GM19351 (cell line): ENCODE results near the gene DXO.

Experiments used
- ATAC-seq: cut with Tn5 transposase; IDR thresholded peaks from one replicate; pipeline ENCODE4 v1.9.1; 2021; ENCODE audit warnings: mild to moderate bottlenecking, moderate library complexity; ENCODE audit not compliant: unreplicated experiment

DXO gene

DNA sequence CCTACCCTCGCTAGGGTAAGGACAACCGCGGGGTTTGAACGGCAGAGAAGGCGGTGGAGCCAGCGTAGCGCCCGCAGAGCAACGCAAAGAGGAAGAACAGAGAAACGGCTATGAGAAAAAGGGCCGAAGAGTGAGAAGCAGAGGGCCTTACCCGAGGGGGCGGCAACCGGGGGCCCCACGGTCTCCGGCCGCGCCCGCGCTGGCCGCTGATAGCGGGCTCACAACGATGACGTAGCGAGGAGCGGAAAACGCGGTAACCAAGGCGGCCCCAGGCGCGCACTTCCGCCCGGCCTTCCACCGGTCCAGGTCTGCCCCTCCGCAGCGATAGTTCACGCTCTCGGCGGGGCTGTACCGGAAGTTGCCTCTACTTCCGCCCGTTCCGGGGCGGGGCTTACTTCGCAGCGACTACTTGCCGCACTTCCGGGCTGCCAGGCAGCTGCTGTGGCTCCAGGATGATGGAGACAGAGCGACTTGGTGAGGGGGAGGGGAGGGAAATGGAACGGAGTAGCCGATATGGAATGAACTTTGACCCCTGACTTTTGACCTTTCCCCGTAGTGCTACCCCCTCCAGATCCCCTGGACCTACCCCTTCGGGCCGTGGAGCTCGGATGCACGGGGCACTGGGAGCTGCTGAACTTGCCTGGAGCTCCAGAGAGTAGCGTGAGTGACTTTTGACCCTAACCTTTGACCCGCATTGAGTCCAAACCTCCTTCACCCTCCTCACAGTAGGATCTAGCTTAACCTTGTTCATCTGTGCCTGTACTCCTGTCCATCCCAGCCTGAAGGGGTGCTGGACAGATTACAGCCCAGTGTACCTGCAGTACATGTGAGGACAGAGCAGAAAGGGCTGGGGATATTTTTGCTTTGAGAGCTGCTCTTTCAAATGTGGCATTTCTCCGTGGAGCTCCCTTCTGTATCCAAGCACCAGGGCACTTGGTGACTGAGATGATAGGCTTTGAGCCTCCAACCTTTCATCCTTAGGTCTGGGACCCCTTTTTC, 12.9 kb downstream of the DXO start, which contains the start of the genes NELFE and SKIC2:
Gene NELFE (minus strand): TSS at position 231 of the 999 bp plus-strand sequence. CDS start 525 bp downstream, outside the sequence.
Gene SKIC2 (plus strand): TSS at position 435 of the 999 bp plus-strand sequence. CDS start 18 bp downstream, at position 453.
- peak; percentile 96 for ATAC-seq

- no peak for ATAC-seq
Measured at GRCh38 chr6:31958412-31958740, 13.6 kb downstream of the DXO start.

DNA sequence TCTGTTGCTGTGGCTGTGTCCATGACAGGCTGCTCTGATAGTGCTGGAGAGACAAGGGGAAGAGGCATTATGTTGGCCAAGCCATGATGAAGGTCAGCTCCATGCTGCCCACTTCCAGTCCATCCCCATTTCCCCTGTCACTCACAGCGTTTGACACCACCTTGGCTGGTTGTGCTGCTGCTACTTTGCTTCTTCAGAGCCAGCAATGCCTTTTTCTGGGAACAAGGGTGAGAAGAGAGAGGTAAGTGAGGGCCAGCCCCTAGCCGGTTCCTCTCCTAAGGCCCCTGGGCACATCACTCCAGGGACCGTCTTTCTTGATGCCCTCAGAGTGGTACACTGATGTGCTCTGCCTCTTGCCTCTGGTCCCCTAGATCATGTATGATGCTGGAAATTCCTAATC, 15.1 kb downstream of the DXO start:
- ATAC-seq = no peak

DNA sequence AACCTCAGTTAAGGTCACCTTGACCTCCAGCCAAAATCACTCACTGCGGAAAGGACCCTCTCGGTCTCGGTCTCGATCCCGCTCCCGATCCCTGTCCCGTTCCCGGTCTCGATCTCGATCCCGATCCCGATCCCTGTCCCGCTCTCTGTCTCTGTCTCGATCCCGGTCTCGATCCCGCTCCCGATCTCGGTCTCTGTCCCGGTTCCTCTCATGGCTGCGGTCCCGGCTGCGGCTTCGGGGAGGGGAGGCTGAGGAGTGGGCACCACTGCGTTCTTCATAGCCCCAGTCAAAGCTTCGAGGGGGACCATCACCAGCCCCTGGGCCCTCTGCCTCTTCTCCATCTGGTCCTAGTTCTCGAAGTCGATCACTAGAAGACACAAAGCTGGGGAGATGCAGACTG, 17.4 kb downstream of the DXO start:
- no peak for ATAC-seq

DNA sequence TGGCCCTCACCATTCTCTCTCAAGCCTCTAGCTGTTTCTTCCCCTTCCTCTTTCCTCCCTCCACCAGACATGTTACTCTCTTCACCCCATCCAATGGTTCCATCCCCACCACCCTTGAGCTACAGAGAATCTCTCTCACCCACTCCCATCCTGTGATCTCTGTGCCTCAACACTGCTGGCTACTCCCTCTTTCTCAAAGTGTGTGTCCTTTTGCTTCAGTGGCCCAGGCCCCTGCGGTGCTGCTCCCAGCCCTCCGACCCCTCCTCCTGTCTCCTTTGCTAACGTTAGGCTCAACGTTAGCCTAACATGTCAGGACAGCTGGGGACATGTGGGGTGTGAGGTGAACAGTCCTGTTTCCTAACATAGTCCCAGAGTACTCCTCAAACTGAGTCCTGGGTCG, 19.0 kb downstream of the DXO start:
- no peak for ATAC-seq

- ATAC-seq = no peak
Measured at GRCh38 chr6:31952140-31952805, 19.7 kb downstream of the DXO start.

- no peak for ATAC-seq
Measured at GRCh38 chr6:31949926-31950548, 21.9 kb downstream of the DXO start.

- ATAC-seq = no peak
Measured at GRCh38 chr6:31948753-31949413, 23.1 kb downstream of the DXO start.

- no peak for ATAC-seq
Measured at GRCh38 chr6:31948306-31948705, 23.6 kb downstream of the DXO start.

DNA sequence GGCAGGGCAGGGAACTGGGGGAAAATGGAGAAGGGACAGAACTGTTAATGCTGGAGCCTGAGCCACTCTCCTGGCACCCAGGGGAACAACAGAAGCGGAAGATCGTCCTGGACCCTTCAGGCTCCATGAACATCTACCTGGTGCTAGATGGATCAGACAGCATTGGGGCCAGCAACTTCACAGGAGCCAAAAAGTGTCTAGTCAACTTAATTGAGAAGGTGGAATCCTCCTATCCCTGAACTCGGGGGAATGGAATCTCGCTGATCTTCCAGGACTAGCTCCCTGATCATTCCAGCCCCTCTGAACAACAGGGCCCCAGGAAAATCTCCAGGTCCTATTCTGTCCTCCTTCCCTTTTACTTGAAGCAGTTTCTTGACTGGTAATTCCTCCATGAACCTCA, 24.1 kb downstream of the DXO start:
- no peak for ATAC-seq

DNA sequence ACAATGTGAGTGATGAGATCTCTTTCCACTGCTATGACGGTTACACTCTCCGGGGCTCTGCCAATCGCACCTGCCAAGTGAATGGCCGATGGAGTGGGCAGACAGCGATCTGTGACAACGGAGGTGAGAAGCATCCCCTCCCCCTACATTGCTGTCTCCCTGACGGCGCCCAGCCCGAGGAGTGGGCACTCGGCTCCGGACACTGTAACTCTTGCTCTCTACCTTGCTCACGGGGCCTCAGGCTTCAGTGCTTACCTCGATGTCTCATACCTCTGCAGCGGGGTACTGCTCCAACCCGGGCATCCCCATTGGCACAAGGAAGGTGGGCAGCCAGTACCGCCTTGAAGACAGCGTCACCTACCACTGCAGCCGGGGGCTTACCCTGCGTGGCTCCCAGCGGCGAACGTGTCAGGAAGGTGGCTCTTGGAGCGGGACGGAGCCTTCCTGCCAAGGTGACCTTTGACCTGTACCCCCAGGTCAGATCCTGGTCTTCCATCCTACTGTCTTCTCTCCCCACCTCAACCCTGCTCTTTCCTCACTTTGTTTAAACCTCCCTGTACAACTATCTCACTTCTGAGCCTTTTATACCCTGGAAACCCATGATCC, 24.8 kb downstream of the DXO start:
- ATAC-seq = no peak

DNA sequence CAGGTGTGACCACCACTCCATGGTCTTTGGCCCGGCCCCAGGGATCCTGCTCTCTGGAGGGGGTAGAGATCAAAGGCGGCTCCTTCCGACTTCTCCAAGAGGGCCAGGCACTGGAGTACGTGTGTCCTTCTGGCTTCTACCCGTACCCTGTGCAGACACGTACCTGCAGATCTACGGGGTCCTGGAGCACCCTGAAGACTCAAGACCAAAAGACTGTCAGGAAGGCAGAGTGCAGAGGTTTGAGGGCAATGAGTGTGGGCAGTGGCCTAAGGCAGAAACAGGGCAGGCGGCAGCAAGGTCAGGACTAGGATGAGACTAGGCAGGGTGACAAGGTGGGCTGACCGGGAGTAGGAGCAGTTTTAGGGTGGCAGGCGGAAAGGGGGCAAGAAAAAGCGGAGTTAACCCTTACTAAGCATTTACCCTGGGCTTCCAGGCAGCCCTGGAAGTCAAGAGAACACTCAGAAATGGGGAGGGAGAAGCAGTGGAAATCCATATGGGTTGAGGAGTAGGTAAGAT, 25.5 kb downstream of the DXO start:
- ATAC-seq = no peak

DNA sequence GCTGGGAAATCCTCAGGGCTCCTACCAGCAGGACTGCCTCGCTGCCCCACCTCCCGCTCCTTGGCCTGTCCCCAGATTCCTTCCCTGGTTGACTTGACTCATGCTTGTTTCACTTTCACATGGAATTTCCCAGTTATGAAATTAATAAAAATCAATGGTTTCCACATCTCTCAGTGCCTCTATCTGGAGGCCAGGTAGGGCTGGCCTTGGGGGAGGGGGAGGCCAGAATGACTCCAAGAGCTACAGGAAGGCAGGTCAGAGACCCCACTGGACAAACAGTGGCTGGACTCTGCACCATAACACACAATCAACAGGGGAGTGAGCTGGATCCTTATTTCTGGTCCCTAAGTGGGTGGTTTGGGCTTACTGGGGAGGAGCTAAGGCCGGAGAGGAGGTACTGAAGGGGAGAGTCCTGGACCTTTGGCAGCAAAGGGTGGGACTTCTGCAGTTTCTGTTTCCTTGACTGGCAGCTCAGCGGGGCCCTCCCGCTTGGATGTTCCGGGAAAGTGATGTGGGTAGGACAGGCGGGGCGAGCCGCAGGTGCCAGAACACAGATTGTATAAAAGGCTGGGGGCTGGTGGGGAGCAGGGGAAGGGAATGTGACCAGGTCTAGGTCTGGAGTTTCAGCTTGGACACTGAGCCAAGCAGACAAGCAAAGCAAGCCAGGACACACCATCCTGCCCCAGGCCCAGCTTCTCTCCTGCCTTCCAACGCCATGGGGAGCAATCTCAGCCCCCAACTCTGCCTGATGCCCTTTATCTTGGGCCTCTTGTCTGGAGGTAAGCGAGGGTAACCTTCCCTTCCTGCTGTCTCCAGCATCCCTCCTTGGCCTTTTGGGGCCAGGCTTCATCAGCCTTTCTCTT, 26.2 kb downstream of the DXO start, which contains the start of gene CFB:
Gene CFB (plus strand): TSS at position 589 of the 863 bp plus-strand sequence. CDS start 127 bp downstream, at position 716.
- ATAC-seq = no peak

DNA sequence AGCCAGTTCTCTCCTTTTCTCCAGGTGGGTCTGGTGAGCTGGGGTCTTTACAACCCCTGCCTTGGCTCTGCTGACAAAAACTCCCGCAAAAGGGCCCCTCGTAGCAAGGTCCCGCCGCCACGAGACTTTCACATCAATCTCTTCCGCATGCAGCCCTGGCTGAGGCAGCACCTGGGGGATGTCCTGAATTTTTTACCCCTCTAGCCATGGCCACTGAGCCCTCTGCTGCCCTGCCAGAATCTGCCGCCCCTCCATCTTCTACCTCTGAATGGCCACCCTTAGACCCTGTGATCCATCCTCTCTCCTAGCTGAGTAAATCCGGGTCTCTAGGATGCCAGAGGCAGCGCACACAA, 26.8 kb downstream of the DXO start:
- no peak for ATAC-seq

DNA sequence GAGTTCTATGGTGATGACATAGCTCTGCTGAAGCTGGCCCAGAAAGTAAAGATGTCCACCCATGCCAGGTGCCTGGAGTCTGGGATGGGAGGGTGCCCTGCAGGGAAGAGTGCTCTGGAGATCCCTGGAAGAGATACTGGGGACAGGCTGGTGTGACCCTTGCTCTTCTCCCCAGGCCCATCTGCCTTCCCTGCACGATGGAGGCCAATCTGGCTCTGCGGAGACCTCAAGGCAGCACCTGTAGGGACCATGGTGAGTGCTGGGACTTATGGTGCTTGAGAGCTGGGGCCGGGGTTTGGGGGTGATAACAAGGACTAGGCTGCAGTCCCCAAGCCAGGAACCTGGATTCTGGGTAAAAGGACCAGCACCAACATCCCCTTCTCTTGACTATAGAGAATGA, 28.2 kb downstream of the DXO start:
- ATAC-seq = no peak

DNA sequence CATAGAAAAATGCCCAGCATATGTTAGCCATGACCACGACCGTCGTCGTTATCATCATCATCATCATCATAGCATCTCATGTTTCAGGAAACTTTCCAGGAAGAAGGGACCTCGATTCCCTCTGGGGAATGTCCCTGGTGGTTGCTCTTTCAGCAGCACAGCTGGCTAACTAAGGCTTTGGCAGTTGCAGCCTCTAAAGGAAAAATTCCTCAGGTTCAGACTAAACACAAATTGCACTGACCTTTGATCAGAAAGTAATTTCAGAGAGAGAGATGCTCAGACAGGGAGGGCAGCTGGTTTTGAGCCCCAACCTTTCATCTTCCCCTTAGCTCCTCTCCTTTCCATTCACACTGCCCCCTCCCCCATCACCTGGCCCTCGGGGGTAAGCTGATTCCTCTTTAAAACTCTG, 31.7 kb downstream of the DXO start:
- no peak for ATAC-seq

- no peak for ATAC-seq
Measured at GRCh38 chr6:31935823-31936222, 36.1 kb downstream of the DXO start.

GRCh38 chr6:31935021-31935420, 36.9 kb downstream of the DXO start:
- no peak for ATAC-seq

DNA sequence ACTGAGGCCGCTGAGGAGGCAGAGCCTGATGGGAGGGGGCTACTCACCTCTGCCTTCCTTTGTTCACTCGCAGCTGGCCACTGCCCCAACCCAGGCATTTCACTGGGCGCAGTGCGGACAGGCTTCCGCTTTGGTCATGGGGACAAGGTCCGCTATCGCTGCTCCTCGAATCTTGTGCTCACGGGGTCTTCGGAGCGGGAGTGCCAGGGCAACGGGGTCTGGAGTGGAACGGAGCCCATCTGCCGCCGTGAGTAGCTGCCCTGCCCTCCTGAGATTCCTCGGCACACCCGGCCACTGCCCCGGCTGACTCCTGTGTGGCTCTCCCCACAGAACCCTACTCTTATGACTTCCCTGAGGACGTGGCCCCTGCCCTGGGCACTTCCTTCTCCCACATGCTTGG, 38.4 kb downstream of the DXO start:
- ATAC-seq = no peak
